GM21390 (cell line): ENCODE measurements around the gene UFD1.

ENCODE experiments used
- ATAC-seq: cut with Tn5 transposase; IDR thresholded peaks from one replicate; pipeline ENCODE4 v1.9.1; 2021; ENCODE audit not compliant: unreplicated experiment

UFD1 gene

GRCh38 chr22:19400881-19401280, 78.1 kb downstream of the UFD1 start:
- ATAC-seq: no peak
